Measurements from ENCODE around the gene PCSK1N.

GRCh38 chrX:48782795-48783194 lies 52.6 kb downstream of the PCSK1N start:
- no peak for TF ChIP-seq RAD21 (IDR thresholded peaks at IDR 0.05; ENCODE audit: low read depth)
- TF ChIP-seq EP300 (IDR thresholded peaks at IDR 0.05; ENCODE audit: borderline replicate concordance) = no peak
- no peak for TF ChIP-seq EGR1 (IDR thresholded peaks at IDR 0.05)
- no peak for TF ChIP-seq ZBTB7A (IDR thresholded peaks at IDR 0.05; ENCODE audit: low read depth)
- no peak for TF ChIP-seq TEAD4 (IDR thresholded peaks at IDR 0.05)
- TF ChIP-seq TAF1 (IDR thresholded peaks at IDR 0.05; ENCODE audit: low read depth) = no peak
- no peak for TF ChIP-seq TCF12 (IDR thresholded peaks at IDR 0.05; ENCODE audit: low read depth)
- no peak for TF ChIP-seq NFIC (IDR thresholded peaks at IDR 0.05)
- TF ChIP-seq CREB1 (IDR thresholded peaks at IDR 0.05; ENCODE audit: low read depth) = no peak
- no peak for TF ChIP-seq REST (IDR thresholded peaks at IDR 0.05; ENCODE audit: low read depth)
- TF ChIP-seq, protein P1, sequence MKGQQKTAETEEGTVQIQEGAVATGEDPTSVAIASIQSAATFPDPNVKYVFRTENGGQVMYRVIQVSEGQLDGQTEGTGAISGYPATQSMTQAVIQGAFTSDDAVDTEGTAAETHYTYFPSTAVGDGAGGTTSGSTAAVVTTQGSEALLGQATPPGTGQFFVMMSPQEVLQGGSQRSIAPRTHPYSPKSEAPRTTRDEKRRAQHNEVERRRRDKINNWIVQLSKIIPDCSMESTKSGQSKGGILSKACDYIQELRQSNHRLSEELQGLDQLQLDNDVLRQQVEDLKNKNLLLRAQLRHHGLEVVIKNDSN (IDR thresholded peaks at IDR 0.05) = no peak
- no peak for TF ChIP-seq YY1 (IDR thresholded peaks at IDR 0.05; ENCODE audit: low read depth)
- no peak for TF ChIP-seq MAX (IDR thresholded peaks at IDR 0.05)
- TF ChIP-seq CEBPB (IDR thresholded peaks at IDR 0.05) = no peak

Data from Ishikawa (cell line).